ENCODE results near the gene JPH3. TPM values are rescaled to one million over a fixed set of nuclear protein-coding genes. Genes with fewer than 3 reads are reported as not detected.

Gene JPH3
- total and polyA plus RNA-seq, 5 donors = 0.09 to 0.32 (median 0.14) TPM

DNA sequence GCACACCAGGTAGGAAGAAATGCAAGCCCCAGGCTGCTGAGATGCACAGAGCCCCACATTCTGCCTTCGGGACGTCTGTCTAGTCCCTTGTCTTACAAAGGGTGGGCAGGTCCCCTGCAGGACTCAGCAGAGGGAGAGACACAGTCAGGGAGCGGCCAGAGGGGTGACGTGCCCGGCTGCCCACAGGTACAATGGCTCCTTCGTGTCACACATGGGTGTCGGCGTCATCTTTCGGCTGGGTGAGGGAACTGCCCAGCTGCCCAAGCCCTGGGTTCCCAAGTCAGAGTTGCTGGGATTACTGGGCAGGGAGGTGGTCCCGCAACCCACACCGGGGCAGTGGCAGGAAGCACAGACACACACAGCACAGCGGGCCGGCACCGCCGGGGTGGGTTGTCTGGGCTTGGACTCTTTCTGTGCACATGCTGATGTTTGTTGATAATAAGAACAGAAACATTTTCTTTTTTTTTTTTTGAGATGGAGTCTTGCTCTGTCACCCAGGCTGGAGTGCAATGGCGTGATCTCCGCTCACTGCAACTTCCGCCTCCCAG, 80.6 kb downstream of the JPH3 start:
- Histone ChIP-seq H3K27me3 (ENCODE audit: control insufficient read depth, insufficient read depth) (no peaks in the 10 kb centered on the region), H3K27ac (ENCODE audit: low read length) (no peak overlapping the region), H3K4me1 (ENCODE audit: control insufficient read depth, insufficient read depth, low read length) (no peaks in the 10 kb centered on the region), H3K9me3 (ENCODE audit: control insufficient read depth, low read length) (no peaks in the 10 kb centered on the region), H3K4me3 (ENCODE audit: low read length) (no peak overlapping the region)
- WGBS = 85% methylated on average over 18 of the region's 18 CpGs
- DNase-seq (peak in 1 of 3 donors; percentile 26), ATAC-seq (no peak)
- intact Hi-C loops (cut with DNase I) = no loop called here

- ATAC-seq (no peak), DNase-seq (no peak)
- H3K27ac ChIP-seq (ENCODE audit: low read length) = no peak overlapping the region
- H3K9me3 ChIP-seq (ENCODE audit: control insufficient read depth, low read length) = no peaks in the 10 kb centered on the region
- intact Hi-C loops (cut with DNase I) = no loop called here
- no peaks in the 10 kb centered on the region for H3K27me3 ChIP-seq (ENCODE audit: control insufficient read depth, insufficient read depth)
- no peak overlapping the region for H3K4me3 ChIP-seq (ENCODE audit: low read length)
- WGBS = 80% methylated on average over 24 of the region's 24 CpGs
- no peaks in the 10 kb centered on the region for H3K4me1 ChIP-seq (ENCODE audit: control insufficient read depth, insufficient read depth, low read length)
Measured at GRCh38 chr16:87684106-87684677, 81.9 kb downstream of the JPH3 start.

- Histone ChIP-seq H3K9me3 (ENCODE audit: control insufficient read depth, low read length) (no peaks in the 10 kb centered on the region), H3K27ac (ENCODE audit: low read length) (no peak overlapping the region), H3K4me3 (ENCODE audit: low read length) (no peak overlapping the region), H3K27me3 (ENCODE audit: control insufficient read depth, insufficient read depth) (no peaks in the 10 kb centered on the region), H3K4me1 (ENCODE audit: control insufficient read depth, insufficient read depth, low read length) (no peaks in the 10 kb centered on the region)
- 88% methylated on average over 35 of the region's 35 CpGs for WGBS
- intact Hi-C loops (cut with DNase I) = no loop called here
- ATAC-seq (no peak), DNase-seq (no peak)
Measured at GRCh38 chr16:87684711-87685404, 82.5 kb downstream of the JPH3 start.

GRCh38 chr16:87685405-87685755, 83.1 kb downstream of the JPH3 start:
- H3K4me1 ChIP-seq (ENCODE audit: control insufficient read depth, insufficient read depth, low read length) = no peaks in the 10 kb centered on the region
- 86% methylated on average over 19 of the region's 19 CpGs for WGBS
- H3K27me3 ChIP-seq (ENCODE audit: control insufficient read depth, insufficient read depth) = no peaks in the 10 kb centered on the region
- H3K9me3 ChIP-seq (ENCODE audit: control insufficient read depth, low read length) = no peaks in the 10 kb centered on the region
- no peak for DNase-seq
- intact Hi-C loops (cut with DNase I) = no loop called here
- no peak overlapping the region for H3K4me3 ChIP-seq (ENCODE audit: low read length)
- no peak overlapping the region for H3K27ac ChIP-seq (ENCODE audit: low read length)
- no peak for ATAC-seq

- no peaks in the 10 kb centered on the region for H3K4me1 ChIP-seq (ENCODE audit: control insufficient read depth, insufficient read depth, low read length)
- 66% methylated on average over 13 of the region's 13 CpGs for WGBS
- H3K27ac ChIP-seq (ENCODE audit: low read length) = no peak overlapping the region
- H3K27me3 ChIP-seq (ENCODE audit: control insufficient read depth, insufficient read depth) = no peaks in the 10 kb centered on the region
- intact Hi-C loops (cut with DNase I) = no loop called here
- ATAC-seq (no peak), DNase-seq (no peak)
- H3K9me3 ChIP-seq (ENCODE audit: control insufficient read depth, low read length) = no peaks in the 10 kb centered on the region
- H3K4me3 ChIP-seq (ENCODE audit: low read length) = no peak overlapping the region
Measured at GRCh38 chr16:87685766-87686165, 83.5 kb downstream of the JPH3 start.

DNA sequence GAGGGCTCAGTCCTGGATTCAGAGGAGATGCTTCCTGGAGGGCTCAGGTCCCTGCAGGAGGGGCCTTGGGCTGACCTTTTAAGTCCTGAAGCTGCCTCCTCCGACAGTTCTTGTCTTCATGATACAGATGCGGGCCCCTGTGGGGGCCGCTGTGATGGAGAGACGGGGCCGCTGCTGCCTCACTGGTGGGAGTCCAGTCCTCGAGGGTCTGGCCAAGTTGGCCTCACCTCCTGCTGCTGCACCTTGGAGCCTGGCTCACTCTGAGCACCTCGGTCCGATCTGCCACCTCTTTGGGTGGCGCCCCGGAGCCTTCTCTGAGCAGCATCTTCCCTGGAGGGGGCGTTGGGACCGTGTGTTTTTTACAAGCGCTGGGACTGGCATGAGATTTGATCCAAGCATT, 84.4 kb downstream of the JPH3 start:
- no peak overlapping the region for H3K4me3 ChIP-seq (ENCODE audit: low read length)
- no peak overlapping the region for H3K27ac ChIP-seq (ENCODE audit: low read length)
- H3K4me1 ChIP-seq (ENCODE audit: control insufficient read depth, insufficient read depth, low read length) = no peaks in the 10 kb centered on the region
- DNase-seq (no peak), ATAC-seq (no peak)
- H3K27me3 ChIP-seq (ENCODE audit: control insufficient read depth, insufficient read depth) = no peaks in the 10 kb centered on the region
- intact Hi-C loops (cut with DNase I) = no loop called here
- 71% methylated on average over 13 of the region's 13 CpGs for WGBS
- H3K9me3 ChIP-seq (ENCODE audit: control insufficient read depth, low read length) = no peaks in the 10 kb centered on the region

DNA sequence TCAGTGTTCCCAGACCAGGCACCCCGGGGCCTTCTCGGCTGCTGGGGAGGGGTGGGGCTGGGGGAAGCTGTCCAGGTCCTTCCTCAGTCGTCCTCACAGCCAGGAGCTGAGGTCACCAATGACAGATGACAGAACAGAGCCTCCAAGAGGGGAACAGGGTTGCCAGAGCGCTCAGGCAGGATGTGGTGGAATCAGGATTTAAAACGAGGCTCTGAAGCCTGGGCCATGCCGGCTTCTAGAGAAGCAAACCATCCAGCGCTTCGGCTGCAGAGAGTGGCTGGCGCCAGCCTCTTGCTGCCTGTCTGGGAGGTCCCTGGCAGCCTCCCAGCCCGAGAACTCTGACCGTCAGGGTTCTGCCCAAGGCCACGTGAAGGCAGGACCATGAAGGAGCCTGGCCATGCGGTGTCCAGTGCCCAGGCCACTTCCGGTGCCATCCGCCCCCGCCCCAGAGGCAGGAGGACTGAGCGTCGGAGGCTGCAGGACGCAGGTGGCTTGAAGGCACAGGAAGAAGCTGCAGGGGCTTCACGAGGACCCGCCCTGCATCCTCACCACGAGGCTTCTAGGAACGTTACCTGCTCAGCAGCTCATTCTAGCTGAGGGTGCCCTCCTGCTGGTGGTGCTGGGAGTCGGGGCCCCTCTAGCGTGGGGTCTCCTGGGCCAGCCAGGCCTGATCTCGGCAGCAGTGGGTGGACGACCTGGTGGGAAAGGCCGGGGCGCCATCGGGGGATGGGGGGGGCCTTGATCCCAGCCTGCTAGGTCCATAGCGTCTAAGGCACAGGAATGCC, 85.0 kb downstream of the JPH3 start:
- WGBS = 65% methylated on average over 31 of the region's 31 CpGs
- Histone ChIP-seq H3K4me3 (ENCODE audit: low read length) (no peak overlapping the region), H3K27me3 (ENCODE audit: control insufficient read depth, insufficient read depth) (no peaks in the 10 kb centered on the region), H3K27ac (ENCODE audit: low read length) (no peak overlapping the region), H3K4me1 (ENCODE audit: control insufficient read depth, insufficient read depth, low read length) (no peaks in the 10 kb centered on the region), H3K9me3 (ENCODE audit: control insufficient read depth, low read length) (no peaks in the 10 kb centered on the region)
- DNase-seq (no peak), ATAC-seq (no peak)
- intact Hi-C loops (cut with DNase I) = no loop called here

DNA sequence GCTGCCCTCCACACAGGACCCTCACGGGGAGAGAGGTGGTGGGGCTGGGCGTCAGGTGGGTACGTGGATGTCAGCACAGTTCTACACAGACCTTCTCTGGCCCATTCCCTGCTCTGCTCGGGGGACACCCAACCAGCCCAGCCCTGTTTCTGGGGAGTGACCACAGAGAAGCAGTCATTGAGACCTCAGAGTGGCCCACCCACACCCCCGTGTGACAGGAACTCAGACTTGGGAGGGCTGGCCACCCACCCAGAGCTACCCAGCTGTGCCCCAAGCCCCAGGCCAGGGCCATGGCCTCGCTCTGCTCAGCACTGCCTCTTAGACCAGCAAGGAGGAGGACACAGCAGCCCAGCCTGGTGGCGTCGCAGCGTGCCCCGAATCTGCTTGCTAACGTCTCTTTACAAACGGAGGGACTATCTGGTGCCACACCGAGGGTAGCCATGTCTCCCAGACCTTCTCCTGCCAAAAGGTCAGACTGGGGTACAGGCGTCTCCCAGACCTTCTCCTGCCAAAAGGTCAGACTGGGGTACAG, 85.8 kb downstream of the JPH3 start:
- Histone ChIP-seq H3K9me3 (ENCODE audit: control insufficient read depth, low read length) (no peaks in the 10 kb centered on the region), H3K27me3 (ENCODE audit: control insufficient read depth, insufficient read depth) (no peaks in the 10 kb centered on the region), H3K4me1 (ENCODE audit: control insufficient read depth, insufficient read depth, low read length) (no peaks in the 10 kb centered on the region), H3K4me3 (ENCODE audit: low read length) (no peak overlapping the region), H3K27ac (ENCODE audit: low read length) (no peak overlapping the region)
- intact Hi-C loops (cut with DNase I) = no loop called here
- no peak for ATAC-seq
- 89% methylated on average over 14 of the region's 14 CpGs for WGBS
- DNase-seq = no peak

GRCh38 chr16:87688876-87689815, 86.8 kb downstream of the JPH3 start:
- H3K4me1 ChIP-seq (ENCODE audit: control insufficient read depth, insufficient read depth, low read length) = no peaks in the 10 kb centered on the region
- ATAC-seq = no peak
- intact Hi-C loops (cut with DNase I) = no loop called here
- H3K4me3 ChIP-seq (ENCODE audit: low read length) = no peak overlapping the region
- H3K27me3 ChIP-seq (ENCODE audit: control insufficient read depth, insufficient read depth) = no peaks in the 10 kb centered on the region
- DNase-seq = no peak
- H3K27ac ChIP-seq (ENCODE audit: low read length) = no peak overlapping the region
- 87% methylated on average over 45 of the region's 45 CpGs for WGBS
- no peaks in the 10 kb centered on the region for H3K9me3 ChIP-seq (ENCODE audit: control insufficient read depth, low read length)

DNA sequence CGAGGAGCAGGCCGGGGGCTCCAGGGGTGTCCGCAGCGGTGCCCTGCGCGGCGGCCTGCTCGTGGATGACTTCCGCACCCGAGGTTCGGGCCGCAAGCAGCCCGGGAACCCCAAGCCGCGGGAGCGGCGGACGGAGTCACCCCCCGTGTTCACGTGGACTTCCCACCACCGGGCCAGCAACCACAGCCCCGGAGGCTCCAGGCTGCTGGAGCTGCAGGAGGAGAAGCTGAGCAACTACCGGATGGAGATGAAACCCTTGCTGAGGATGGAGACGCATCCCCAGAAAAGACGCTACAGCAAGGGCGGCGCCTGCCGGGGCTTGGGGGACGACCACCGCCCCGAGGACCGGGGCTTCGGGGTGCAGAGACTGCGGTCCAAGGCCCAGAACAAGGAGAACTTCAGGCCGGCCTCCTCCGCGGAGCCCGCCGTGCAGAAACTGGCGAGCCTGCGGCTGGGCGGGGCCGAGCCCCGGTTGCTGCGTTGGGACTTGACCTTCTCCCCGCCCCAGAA, 87.7 kb downstream of the JPH3 start:
- no peaks in the 10 kb centered on the region for H3K9me3 ChIP-seq (ENCODE audit: control insufficient read depth, low read length)
- no peak overlapping the region for H3K27ac ChIP-seq (ENCODE audit: low read length)
- no peaks in the 10 kb centered on the region for H3K27me3 ChIP-seq (ENCODE audit: control insufficient read depth, insufficient read depth)
- whole genome bisulfite sequencing = 94% methylated on average over 46 of the region's 46 CpGs
- DNase-seq (no peak), ATAC-seq (no peak)
- H3K4me1 ChIP-seq (ENCODE audit: control insufficient read depth, insufficient read depth, low read length) = no peaks in the 10 kb centered on the region
- intact Hi-C loops (cut with DNase I) = no loop called here
- H3K4me3 ChIP-seq (ENCODE audit: low read length) = no peak overlapping the region

All from right cardiac atrium (tissue), 5 donors.